ENCODE results near the gene NCAPD3. TPM values are rescaled to one million over a fixed set of nuclear protein-coding genes. Genes with fewer than 3 reads are reported as not detected.
A peak's percentile ranks its signal among the peaks of the same experiment; 100 is the strongest.

NCAPD3 gene
- total RNA-seq, 1 donor: 21.2 TPM

- no peak for TF ChIP-seq CTCF (IDR thresholded peaks at IDR 0.05; ENCODE audit: insufficient read depth, low read depth, low read length)
- H3K4me3 ChIP-seq (ENCODE audit: low read depth, low read length): no peak overlapping the region
- DNase-seq (ENCODE audit: low read depth): no peak
These were observed 43.7 kb upstream of the NCAPD3 start for GRCh38 chr11:134267461-134267860.

GRCh38 chr11:134266841-134267251 lies 43.1 kb upstream of the NCAPD3 start:
- H3K4me3 ChIP-seq (ENCODE audit: low read depth, low read length): no peak overlapping the region
- DNase-seq (ENCODE audit: low read depth): peak; percentile 92
- TF ChIP-seq CTCF (IDR thresholded peaks at IDR 0.05; ENCODE audit: insufficient read depth, low read depth, low read length): no peak

- no peak overlapping the region for H3K4me3 ChIP-seq (ENCODE audit: low read depth, low read length)
- peak; percentile 82 for DNase-seq (ENCODE audit: low read depth)
- TF ChIP-seq CTCF (IDR thresholded peaks at IDR 0.05; ENCODE audit: insufficient read depth, low read depth, low read length): no peak
These were observed 42.7 kb upstream of the NCAPD3 start for GRCh38 chr11:134266440-134266839.

- no peak for TF ChIP-seq CTCF (IDR thresholded peaks at IDR 0.05; ENCODE audit: insufficient read depth, low read depth, low read length)
- DNase-seq (ENCODE audit: low read depth): no peak
- no peak overlapping the region for H3K4me3 ChIP-seq (ENCODE audit: low read depth, low read length)
These were observed 41.4 kb upstream of the NCAPD3 start for GRCh38 chr11:134264966-134265764.

- peak; percentile 66 for TF ChIP-seq CTCF (IDR thresholded peaks at IDR 0.05; ENCODE audit: insufficient read depth, low read depth, low read length)
- no peak for DNase-seq (ENCODE audit: low read depth)
- H3K4me3 ChIP-seq (ENCODE audit: low read depth, low read length): no peak overlapping the region
These were observed 38.1 kb upstream of the NCAPD3 start for GRCh38 chr11:134261626-134262488.

GRCh38 chr11:134260983-134261382 lies 37.2 kb upstream of the NCAPD3 start:
- DNase-seq (ENCODE audit: low read depth): no peak
- TF ChIP-seq CTCF (IDR thresholded peaks at IDR 0.05; ENCODE audit: insufficient read depth, low read depth, low read length): no peak

More at GRCh38 chr11:134260983-134261382, 37.2 kb upstream of the NCAPD3 start:
- H3K4me3 ChIP-seq (ENCODE audit: low read depth, low read length): no peak overlapping the region

Measured in fibroblast of villous mesenchyme (primary cell).